HCT116 (cell line): ENCODE results near the gene GYPC.

Experiments used
- CEBPB ChIP-seq: IDR thresholded peaks from 2 replicates; pipeline ENCODE4 v1.6.1; 2012; ENCODE audit warnings: low read depth
- EGR1 ChIP-seq: IDR thresholded peaks from 2 replicates; pipeline ENCODE4 v1.6.1; 2012; ENCODE audit warnings: low read depth
- POLR2A ChIP-seq: IDR thresholded peaks from 2 replicates; pipeline ENCODE4 v1.7.0; 2011; ENCODE audit warnings: borderline replicate concordance; ENCODE audit not compliant: insufficient read depth, insufficient read length; ENCODE audit errors: extremely low read depth
- POLR2AphosphoS5 ChIP-seq: IDR thresholded peaks from 2 replicates; pipeline ENCODE4 v1.6.1; 2011; ENCODE audit warnings: mild to moderate bottlenecking, low read depth, low read length, moderate library complexity
- RAD21 ChIP-seq: IDR thresholded peaks from 2 replicates; pipeline ENCODE4 v1.6.1; 2012; ENCODE audit warnings: low read depth, mild to moderate bottlenecking
- REST ChIP-seq: IDR thresholded peaks from 2 replicates; pipeline ENCODE4 v1.6.1; 2012; ENCODE audit warnings: low read depth
- SIN3A ChIP-seq: IDR thresholded peaks from 2 replicates; pipeline ENCODE4 v1.6.1; 2012; ENCODE audit warnings: low read depth
- SRF ChIP-seq: IDR thresholded peaks from 2 replicates; pipeline ENCODE4 v1.6.1; 2012; ENCODE audit warnings: low read depth
- ZFX ChIP-seq: fragments of 450-650 bp; IDR thresholded peaks from 2 replicates; pipeline ENCODE4 v1.6.1; 2017
- TF ChIP-seq, protein P1 (sequence below), 3 experiments: fragments of 200-600 bp in 1 of 3; sonication (generic) in 1 of 3; IDR thresholded peaks in 2 of 3; conservative IDR thresholded peaks in 1 of 3; 2 replicates each; pipeline ENCODE4 v1.5.1; 2012 to 2017; ENCODE audit warnings: low read depth in 2 of 3, low read length in 2 of 3, antibody characterized with exemption in 1 of 3, borderline replicate concordance in 1 of 3, control low read depth in 1 of 3, mild to moderate bottlenecking in 1 of 3, mixed read lengths in 1 of 3, mixed run types in 1 of 3, moderate library complexity in 1 of 3; ENCODE audit not compliant: insufficient read depth in 1 of 3

- TF ChIP-seq, protein P1, sequence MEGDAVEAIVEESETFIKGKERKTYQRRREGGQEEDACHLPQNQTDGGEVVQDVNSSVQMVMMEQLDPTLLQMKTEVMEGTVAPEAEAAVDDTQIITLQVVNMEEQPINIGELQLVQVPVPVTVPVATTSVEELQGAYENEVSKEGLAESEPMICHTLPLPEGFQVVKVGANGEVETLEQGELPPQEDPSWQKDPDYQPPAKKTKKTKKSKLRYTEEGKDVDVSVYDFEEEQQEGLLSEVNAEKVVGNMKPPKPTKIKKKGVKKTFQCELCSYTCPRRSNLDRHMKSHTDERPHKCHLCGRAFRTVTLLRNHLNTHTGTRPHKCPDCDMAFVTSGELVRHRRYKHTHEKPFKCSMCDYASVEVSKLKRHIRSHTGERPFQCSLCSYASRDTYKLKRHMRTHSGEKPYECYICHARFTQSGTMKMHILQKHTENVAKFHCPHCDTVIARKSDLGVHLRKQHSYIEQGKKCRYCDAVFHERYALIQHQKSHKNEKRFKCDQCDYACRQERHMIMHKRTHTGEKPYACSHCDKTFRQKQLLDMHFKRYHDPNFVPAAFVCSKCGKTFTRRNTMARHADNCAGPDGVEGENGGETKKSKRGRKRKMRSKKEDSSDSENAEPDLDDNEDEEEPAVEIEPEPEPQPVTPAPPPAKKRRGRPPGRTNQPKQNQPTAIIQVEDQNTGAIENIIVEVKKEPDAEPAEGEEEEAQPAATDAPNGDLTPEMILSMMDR (IDR thresholded peaks at IDR 0.05 in 2 of 3, conservative IDR thresholded peaks at IDR 0.05 in 1 of 3; ENCODE audit: borderline replicate concordance in 1 of 3, insufficient read depth in 1 of 3, low read depth in 2 of 3, low read length in 2 of 3), result no peak
- no peak for TF ChIP-seq CEBPB
- no peak for TF ChIP-seq RAD21
- TF ChIP-seq ZFX, result no peak
- no peak for TF ChIP-seq REST
- TF ChIP-seq SIN3A, result no peak
- TF ChIP-seq POLR2A, result no peak
- no peak for TF ChIP-seq POLR2AphosphoS5
- no peak for TF ChIP-seq SRF
- TF ChIP-seq EGR1, result no peak
Observed at GRCh38 chr2:126699716-126700581, 44.0 kb downstream of the GYPC start.
